HFFc6 (cell line): Measurements from ENCODE around the gene ATP2B2. TPM values are rescaled to one million over a fixed set of nuclear protein-coding genes. Genes with fewer than 3 reads are reported as not detected.

Source experiments
- DNase-seq: peaks from one replicate; pipeline ENCODE4 v3.0.0-alpha.2; 2018
- H3K27ac Mint-ChIP-seq: 2 replicates; pipeline ENCODE4 v1.8.0; 2020; ENCODE audit warnings: mild to moderate bottlenecking, mixed read lengths
- H3K27me3 Mint-ChIP-seq: 2 replicates; pipeline ENCODE4 v1.8.0; 2021; ENCODE audit warnings: mild to moderate bottlenecking, moderate library complexity, mixed read lengths; ENCODE audit not compliant: insufficient read depth
- H3K36me3 Mint-ChIP-seq: 2 replicates; pipeline ENCODE4 v1.8.0; 2021; ENCODE audit warnings: low read depth, mixed read lengths
- H3K4me1 Mint-ChIP-seq: 2 replicates; pipeline ENCODE4 v1.8.0; 2020; ENCODE audit warnings: low read depth, mixed read lengths
- H3K4me3 Mint-ChIP-seq: 2 replicates; pipeline ENCODE4 v1.8.0; 2020; ENCODE audit warnings: mild to moderate bottlenecking, moderate library complexity, mixed read lengths
- H3K9me3 Mint-ChIP-seq: 2 replicates; pipeline ENCODE4 v1.8.0; 2020; ENCODE audit warnings: mild to moderate bottlenecking, mixed read lengths
- CTCF ChIP-seq: fragments of 200-600 bp; sonication (generic); IDR thresholded peaks from 2 replicates; pipeline ENCODE4 v1.5.0; 2021; ENCODE audit warnings: antibody characterized with exemption, mild to moderate bottlenecking
- total RNA-seq, 6 experiments: library from RNA; stranded (reverse); fragmentation: NEBNext Ultra II Directional; extraction: Animal tissue kit (Norgen Biotek cat#: 25700); gene quantifications; 2 replicates in 1 of 6; 3 replicates in 5 of 6; pipeline ENCODE4 v1.2.3, GENCODE V29; 2021

Gene ATP2B2
- total RNA-seq, 6 experiments from 2014 or later = not detected

- no peak for DNase-seq
- H3K4me3 Mint-ChIP-seq = no peak overlapping the region
- no peak for TF ChIP-seq CTCF
- no peaks in the 10 kb centered on the region for H3K36me3 Mint-ChIP-seq
- peaks cover 3% of the 10 kb centered on the region for H3K27me3 Mint-ChIP-seq
- H3K9me3 Mint-ChIP-seq = no peaks in the 10 kb centered on the region
- no peak overlapping the region for H3K27ac Mint-ChIP-seq
- peaks cover 20% of the 10 kb centered on the region for H3K4me1 Mint-ChIP-seq
Observed at GRCh38 chr3:10347648-10348403, 157.6 kb downstream of the ATP2B2 start.

GRCh38 chr3:10345911-10346310 lies 159.5 kb downstream of the ATP2B2 start:
- Mint-ChIP-seq H3K4me3 (no peak overlapping the region), H3K27ac (no peak overlapping the region), H3K9me3 (no peaks in the 10 kb centered on the region), H3K36me3 (no peaks in the 10 kb centered on the region), H3K4me1 (0 out of 2 replicates have a peak, but pooled peaks cover under 1% of the 10 kb centered on the region), H3K27me3 (peaks cover 10% of the 10 kb centered on the region)
- TF ChIP-seq CTCF = no peak
- no peak for DNase-seq

GRCh38 chr3:10344944-10345575 lies 160.3 kb downstream of the ATP2B2 start:
- TF ChIP-seq CTCF = no peak
- no peaks in the 10 kb centered on the region for H3K36me3 Mint-ChIP-seq
- no peaks in the 10 kb centered on the region for H3K4me1 Mint-ChIP-seq
- H3K27me3 Mint-ChIP-seq = peaks cover 18% of the 10 kb centered on the region
- H3K27ac Mint-ChIP-seq = no peak overlapping the region
- H3K4me3 Mint-ChIP-seq = no peak overlapping the region
- no peaks in the 10 kb centered on the region for H3K9me3 Mint-ChIP-seq
- no peak for DNase-seq

GRCh38 chr3:10344147-10344943 lies 161.0 kb downstream of the ATP2B2 start:
- Mint-ChIP-seq H3K4me1 (no peaks in the 10 kb centered on the region), H3K27ac (no peak overlapping the region), H3K36me3 (no peaks in the 10 kb centered on the region), H3K9me3 (no peaks in the 10 kb centered on the region), H3K27me3 (peaks cover 19% of the 10 kb centered on the region), H3K4me3 (no peak overlapping the region)
- TF ChIP-seq CTCF = peak; percentile 96
- peak; percentile 12 for DNase-seq

GRCh38 chr3:10343526-10343925 lies 161.9 kb downstream of the ATP2B2 start:
- Mint-ChIP-seq H3K27ac (no peak overlapping the region), H3K4me3 (no peak overlapping the region), H3K27me3 (peaks cover 20% of the 10 kb centered on the region), H3K4me1 (no peaks in the 10 kb centered on the region), H3K36me3 (no peaks in the 10 kb centered on the region), H3K9me3 (no peaks in the 10 kb centered on the region)
- DNase-seq = no peak
- no peak for TF ChIP-seq CTCF
